ENCODE results near the gene ANGEL1. TPM values are rescaled to one million over a fixed set of nuclear protein-coding genes. Genes with fewer than 3 reads are reported as not detected.

ANGEL1 gene
- total and polyA plus RNA-seq, 2 of the 8 experiments (the other 6 are each of a cell fraction or from before 2014, with no cell fraction given): 26.8 to 27.2 TPM

GRCh38 chr14:76780058-76780345 lies 32.7 kb downstream of the ANGEL1 start:
- Histone ChIP-seq H2BK15ac (ENCODE audit: low read length) (no peak overlapping the region), H2BK120ac (replicated peaks; ENCODE audit: low read depth, low read length) (no peak overlapping the region), H3K9ac (replicated peaks in 1 of 4; ENCODE audit: extremely low read depth in 1 of 4, low read depth in 3 of 4, low read length in 3 of 4) (no peak overlapping the region), H2BK5ac (ENCODE audit: low read depth, low read length) (no peak overlapping the region), H4K91ac (replicated peaks; ENCODE audit: insufficient read length, low read length) (no peak overlapping the region), H4K20me1 (replicated peaks in 1 of 2; ENCODE audit: control insufficient read depth in 1 of 2, insufficient read depth in 2 of 2, low read length in 2 of 2) (peaks cover 2% of the 10 kb centered on the region in 2 experiments), H3K4me3 (ENCODE audit: extremely low read depth in 1 of 4, insufficient read depth in 2 of 4, low read depth in 3 of 4, low read length in 4 of 4) (no peak overlapping the region), H3K79me2 (ENCODE audit: control insufficient read depth in 1 of 2, insufficient read depth in 2 of 2, low read length in 2 of 2) (no peaks in the 10 kb centered on the region), H4K5ac (ENCODE audit: insufficient read length, low read depth, low read length) (no peak overlapping the region), H2BK20ac (ENCODE audit: low read length) (no peak overlapping the region), H2AK5ac (ENCODE audit: low read depth, low read length) (no peak overlapping the region), H2BK12ac (ENCODE audit: low read depth, low read length) (no peak overlapping the region), H3K18ac (ENCODE audit: extremely low read depth, low read length) (no peak overlapping the region), H3K4me1 (replicated peaks in 1 of 4; ENCODE audit: control insufficient read depth in 3 of 4, insufficient read depth in 4 of 4, low read length in 3 of 4) (peaks cover 0 to 10% (median 3%) of the 10 kb centered on the region in 4 experiments; a peak in 2 of 7 replicates), H3K56ac (replicated peaks; ENCODE audit: insufficient read length, low read depth, low read length) (no peak overlapping the region), H2AFZ (ENCODE audit: low read length) (no peak overlapping the region), H3K79me1 (ENCODE audit: low read depth, low read length) (no peaks in the 10 kb centered on the region), H3K23me2 (ENCODE audit: low read depth, low read length) (no peaks in the 10 kb centered on the region), H4K8ac (ENCODE audit: extremely low read depth, insufficient read depth, low read length) (peak overlapping the region; percentile 43; the same call in 1 of the 2 replicates), H3K9me3 (ENCODE audit: insufficient read depth in 2 of 2, low read depth in 1 of 2, low read length in 1 of 2) (no peaks in the 10 kb centered on the region), H3K27ac (ENCODE audit: low read depth, low read length) (no peak overlapping the region), H3K36me3 (ENCODE audit: control insufficient read depth in 2 of 4, insufficient read depth in 4 of 4, low read length in 3 of 4) (peaks cover 5 to 17% (median 6%) of the 10 kb centered on the region in 4 experiments; a peak in 3 of 8 replicates), H3K23ac (ENCODE audit: insufficient read length) (no peak overlapping the region), H3K14ac (ENCODE audit: insufficient read length) (no peak overlapping the region), H3K4ac (replicated peaks; ENCODE audit: insufficient read length, low read depth, low read length) (no peak overlapping the region), H3K27me3 (replicated peaks in 1 of 4; ENCODE audit: control insufficient read depth in 3 of 4, extremely low read depth in 1 of 4, insufficient read depth in 3 of 4, low read length in 3 of 4) (no peaks in the 10 kb centered on the region; a peak in 1 of 7 replicates), H3K4me2 (ENCODE audit: insufficient read depth in 1 of 2, low read depth in 2 of 2, low read length in 2 of 2) (no peak overlapping the region)
- ChIA-PET CTCF (ENCODE audit: partially characterized antibody) (interaction anchor here (0.6 to 13.7 kb wide), 8 partner anchors 22 to 296 kb away, joined by 3 to 234 read pairs (median 3); partner anchors contain the start of gene VASH1), POLR2A (ENCODE audit: partially characterized antibody) (interaction anchor here (1.1 to 3.2 kb wide), 3 partner anchors 9 to 60 kb away, joined by 3 to 20 read pairs (median 5); no protein-coding TSS in a partner anchor)
- DNase-seq (ENCODE audit: low read depth in 1 of 2, low spot score in 2 of 2) (no peak), FAIRE-seq (no peak)
- 100% methylated on average over 2 of the region's 2 CpGs; no CpG with 5 or more reads in 1 of the 2 experiments for WGBS, 2 experiments (ENCODE audit: extremely low coverage in 1 of 2, insufficient coverage in 1 of 2, insufficient read length in 1 of 2, insufficient replicate concordance in 2 of 2, low coverage in 1 of 2, low lambda C conversion rate in 2 of 2, missing lambda C conversion rate in 1 of 2)
- TF ChIP-seq HDAC6 (IDR thresholded peaks at IDR 0.05; ENCODE audit: low read depth, low read length) (no peak), ZNF274 (IDR thresholded peaks at IDR 0.05; ENCODE audit: borderline replicate concordance, extremely low read depth, low read length) (no peak), SIRT6 (IDR thresholded peaks at IDR 0.05; ENCODE audit: low read length) (no peak), FOSL1 (IDR thresholded peaks at IDR 0.05; ENCODE audit: insufficient read depth, low read depth, low read length) (no peak), USF2 (IDR thresholded peaks at IDR 0.05; ENCODE audit: low read length) (no peak), ATF2 (IDR thresholded peaks at IDR 0.05; ENCODE audit: low read length) (no peak), RNF2 (IDR thresholded peaks at IDR 0.05; ENCODE audit: borderline replicate concordance, low read depth, low read length, missing control alignments, poor library complexity, severe bottlenecking) (no peak), RXRA (IDR thresholded peaks at IDR 0.05; ENCODE audit: insufficient read depth, low read depth, low read length) (no peak), CHD2 (IDR thresholded peaks at IDR 0.05; ENCODE audit: low read length) (no peak), SP1 (IDR thresholded peaks at IDR 0.05; ENCODE audit: low read depth, low read length) (no peak), SRF (IDR thresholded peaks at IDR 0.05; ENCODE audit: low read depth, low read length) (no peak), BRCA1 (IDR thresholded peaks at IDR 0.05; ENCODE audit: low read depth, low read length) (no peak)

Measured in H1 (cell line).